ENCODE data around the gene MLIP. TPM values are rescaled to one million over a fixed set of nuclear protein-coding genes. Genes with fewer than 3 reads are reported as not detected.

Gene MLIP
- total and polyA plus RNA-seq, 2 of the 8 experiments (the other 6 are each of a cell fraction or from before 2014, with no cell fraction given) = not detected

- H3K18ac ChIP-seq (ENCODE audit: extremely low read depth, low read length) = no peak overlapping the region
- no peaks in the 10 kb centered on the region for H3K79me1 ChIP-seq (ENCODE audit: low read depth, low read length)
- H3K9me3 ChIP-seq (ENCODE audit: insufficient read depth in 2 of 2, low read depth in 1 of 2, low read length in 1 of 2) = no peaks in the 10 kb centered on the region
- no peak overlapping the region for H4K8ac ChIP-seq (ENCODE audit: extremely low read depth, insufficient read depth, low read length)
- H2BK120ac ChIP-seq (replicated peaks; ENCODE audit: low read depth, low read length) = no peak overlapping the region
- H3K79me2 ChIP-seq (ENCODE audit: control insufficient read depth in 1 of 2, insufficient read depth in 2 of 2, low read length in 2 of 2) = no peaks in the 10 kb centered on the region
- H2AK5ac ChIP-seq (ENCODE audit: low read depth, low read length) = no peak overlapping the region
- H2BK5ac ChIP-seq (ENCODE audit: low read depth, low read length) = no peak overlapping the region
- no peak overlapping the region for H3K4me3 ChIP-seq (ENCODE audit: extremely low read depth in 1 of 4, insufficient read depth in 2 of 4, low read depth in 3 of 4, low read length in 4 of 4)
- H2BK12ac ChIP-seq (ENCODE audit: low read depth, low read length) = no peak overlapping the region
- DNase-seq (ENCODE audit: low read depth in 1 of 2, low spot score in 2 of 2) (no peak), FAIRE-seq (no peak)
- no peak overlapping the region for H3K23ac ChIP-seq (ENCODE audit: insufficient read length)
- no peak overlapping the region for H3K4ac ChIP-seq (replicated peaks; ENCODE audit: insufficient read length, low read depth, low read length)
- no peak overlapping the region for H3K9ac ChIP-seq (replicated peaks in 1 of 4; ENCODE audit: extremely low read depth in 1 of 4, low read depth in 3 of 4, low read length in 3 of 4)
- H2BK20ac ChIP-seq (ENCODE audit: low read length) = no peak overlapping the region
- H4K5ac ChIP-seq (ENCODE audit: insufficient read length, low read depth, low read length) = no peak overlapping the region
- H3K4me1 ChIP-seq (replicated peaks in 1 of 4; ENCODE audit: control insufficient read depth in 3 of 4, insufficient read depth in 4 of 4, low read length in 3 of 4) = no peaks in the 10 kb centered on the region
- no peak overlapping the region for H2BK15ac ChIP-seq (ENCODE audit: low read length)
- no peak overlapping the region for H3K14ac ChIP-seq (ENCODE audit: insufficient read length)
- no peaks in the 10 kb centered on the region for H4K20me1 ChIP-seq (replicated peaks in 1 of 2; ENCODE audit: control insufficient read depth in 1 of 2, insufficient read depth in 2 of 2, low read length in 2 of 2)
- H3K56ac ChIP-seq (replicated peaks; ENCODE audit: insufficient read length, low read depth, low read length) = no peak overlapping the region
- H3K36me3 ChIP-seq (ENCODE audit: control insufficient read depth in 2 of 4, insufficient read depth in 4 of 4, low read length in 3 of 4) = no peaks in the 10 kb centered on the region
- no peak overlapping the region for H4K91ac ChIP-seq (replicated peaks; ENCODE audit: insufficient read length, low read length)
- H3K27ac ChIP-seq (ENCODE audit: low read depth, low read length) = no peak overlapping the region
- no peaks in the 10 kb centered on the region for H3K23me2 ChIP-seq (ENCODE audit: low read depth, low read length)
- H2AFZ ChIP-seq (ENCODE audit: low read length) = no peak overlapping the region
- POLR2A ChIA-PET (ENCODE audit: partially characterized antibody) = interaction anchor here (0.5 kb wide), 1 partner anchor 1384 kb away, joined by 5 read pairs; no protein-coding TSS in a partner anchor
- CTCF ChIA-PET (ENCODE audit: partially characterized antibody) = interaction anchor here (3.0 kb wide), 1 partner anchor 15 kb away, joined by 9 read pairs; no protein-coding TSS in a partner anchor
- H3K4me2 ChIP-seq (ENCODE audit: insufficient read depth in 1 of 2, low read depth in 2 of 2, low read length in 2 of 2) = no peak overlapping the region
- WGBS, 2 experiments (ENCODE audit: extremely low coverage in 1 of 2, insufficient coverage in 1 of 2, insufficient read length in 1 of 2, insufficient replicate concordance in 2 of 2, low coverage in 1 of 2, low lambda C conversion rate in 2 of 2, missing lambda C conversion rate in 1 of 2) = 74% methylated on average over 1 of the region's 1 CpG; no CpG with 5 or more reads in 1 of the 2 experiments
- no peaks in the 10 kb centered on the region for H3K27me3 ChIP-seq (replicated peaks in 1 of 4; ENCODE audit: control insufficient read depth in 3 of 4, extremely low read depth in 1 of 4, insufficient read depth in 3 of 4, low read length in 3 of 4)
- TF ChIP-seq BRCA1 (IDR thresholded peaks at IDR 0.05; ENCODE audit: low read depth, low read length) = no peak
- no peak for TF ChIP-seq MAX (IDR thresholded peaks at IDR 0.05)
- no peak for TF ChIP-seq KDM5A (IDR thresholded peaks at IDR 0.05; ENCODE audit: low read length)
- no peak for TF ChIP-seq SP4 (IDR thresholded peaks at IDR 0.05; ENCODE audit: low read length)
- TF ChIP-seq SRF (IDR thresholded peaks at IDR 0.05; ENCODE audit: low read depth, low read length) = no peak
- no peak for TF ChIP-seq EGR1 (IDR thresholded peaks at IDR 0.05; ENCODE audit: borderline replicate concordance, low read depth, low read length)
- TF ChIP-seq HDAC6 (IDR thresholded peaks at IDR 0.05; ENCODE audit: low read depth, low read length) = no peak
- no peak for TF ChIP-seq BACH1 (IDR thresholded peaks at IDR 0.05; ENCODE audit: low read length)
- no peak for TF ChIP-seq CHD2 (IDR thresholded peaks at IDR 0.05; ENCODE audit: low read length)
- no peak for TF ChIP-seq MAFK (IDR thresholded peaks at IDR 0.05; ENCODE audit: low read depth, low read length)
- no peak for TF ChIP-seq GABPA (IDR thresholded peaks at IDR 0.05; ENCODE audit: borderline replicate concordance, insufficient read depth, low read length)
- no peak for TF ChIP-seq RAD21 (IDR thresholded peaks at IDR 0.05 in 1 of 2, conservative IDR thresholded peaks at IDR 0.05 in 1 of 2; ENCODE audit: low read depth in 2 of 2, low read length in 2 of 2)
These were observed 170.9 kb downstream of the MLIP start for GRCh38 chr6:54282186-54282585.
